HEK293T (cell line): ENCODE results near the gene MBNL3.

Source experiments
- ARNT ChIP-seq: fragments of 450-650 bp; IDR thresholded peaks from 2 replicates; pipeline ENCODE4 v1.6.1; 2017; ENCODE audit warnings: mild to moderate bottlenecking
- BHLHE40 ChIP-seq: fragments of 450-650 bp; IDR thresholded peaks from 2 replicates; pipeline ENCODE4 v1.6.1; 2016; ENCODE audit warnings: mild to moderate bottlenecking, moderate library complexity, borderline replicate concordance
- ELF4 ChIP-seq: fragments of 450-650 bp; IDR thresholded peaks from 2 replicates; pipeline ENCODE4 v1.6.1; 2017; ENCODE audit warnings: antibody characterized with exemption
- FOXA1 ChIP-seq: fragments of 450-650 bp; IDR thresholded peaks from 2 replicates; pipeline ENCODE4 v1.6.1; 2016; ENCODE audit warnings: mild to moderate bottlenecking
- FOXK2 ChIP-seq: fragments of 450-650 bp; IDR thresholded peaks from 2 replicates; pipeline ENCODE4 v1.6.1; 2016; ENCODE audit warnings: mild to moderate bottlenecking
- FOXM1 ChIP-seq: fragments of 450-650 bp; IDR thresholded peaks from 2 replicates; pipeline ENCODE4 v1.6.1; 2017; ENCODE audit warnings: mild to moderate bottlenecking, borderline replicate concordance
- NFRKB ChIP-seq: fragments of 450-650 bp; IDR thresholded peaks from 2 replicates; pipeline ENCODE4 v1.6.1; 2016; ENCODE audit warnings: mild to moderate bottlenecking, moderate library complexity
- SP1 ChIP-seq: fragments of 450-650 bp; IDR thresholded peaks from 2 replicates; pipeline ENCODE4 v1.6.1; 2017
- TARDBP ChIP-seq: fragments of 450-650 bp; IDR thresholded peaks from 2 replicates; pipeline ENCODE4 v1.6.1; 2016

GRCh38 chrX:132481449-132481848 lies 7.4 kb downstream of the MBNL3 start:
- TF ChIP-seq ELF4 (no peak), TARDBP (no peak), BHLHE40 (no peak), ARNT (no peak), SP1 (no peak), FOXK2 (no peak), FOXA1 (no peak), NFRKB (no peak), FOXM1 (no peak)
